HG03571 (cell line): Measurements from ENCODE around the gene CUEDC1.
"Not testable (repeated sequence)": the region's sequence is repeated elsewhere in the genome, so short reads cannot be mapped to it uniquely, and the experiment has no call there.

Experiments used
- ATAC-seq: cut with Tn5 transposase; IDR thresholded peaks from one replicate; pipeline ENCODE4 v1.9.1; 2021; ENCODE audit not compliant: unreplicated experiment

Gene CUEDC1

DNA sequence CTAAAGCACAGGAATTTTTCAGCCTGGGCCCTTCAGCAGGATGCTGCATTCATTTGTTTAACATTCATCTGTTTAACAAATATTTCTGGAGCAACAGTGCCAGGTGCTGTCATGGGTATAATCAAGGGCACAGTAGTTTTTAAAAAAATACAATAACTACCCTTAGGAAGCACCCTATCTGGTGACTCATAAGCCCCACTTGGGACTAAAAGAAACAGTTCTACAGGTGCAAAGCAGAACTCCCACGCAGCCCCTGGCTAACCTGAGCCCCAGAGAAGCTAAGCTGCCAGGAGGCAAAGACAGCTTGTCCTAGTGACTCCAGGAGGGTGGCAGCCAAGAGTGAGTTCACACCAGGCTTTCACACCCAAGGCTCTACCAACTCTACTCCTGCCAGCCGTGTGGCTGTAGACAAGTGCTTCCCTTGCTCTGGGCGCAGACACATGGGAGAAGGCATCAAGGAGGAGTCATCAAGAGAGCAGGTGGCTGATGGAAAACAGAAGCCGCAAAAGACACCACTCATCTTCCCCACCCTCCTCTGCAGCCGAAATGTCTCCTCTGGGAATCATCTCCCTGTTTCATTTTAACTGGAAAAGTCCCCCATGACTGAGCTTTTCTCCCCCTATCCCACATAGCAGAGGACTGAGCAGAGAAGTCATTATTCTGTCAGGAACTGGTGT is 14.4 kb downstream of the CUEDC1 start:
- ATAC-seq: no peak

GRCh38 chr17:57940231-57940630 is 15.0 kb downstream of the CUEDC1 start:
- no peak for ATAC-seq

- ATAC-seq: peak; percentile 64
These were observed 15.4 kb downstream of the CUEDC1 start for GRCh38 chr17:57939797-57940196.

GRCh38 chr17:57938061-57938502 is 17.1 kb downstream of the CUEDC1 start:
- ATAC-seq: no peak

- ATAC-seq: no peak
These were observed 17.7 kb downstream of the CUEDC1 start for GRCh38 chr17:57937492-57937891.

DNA sequence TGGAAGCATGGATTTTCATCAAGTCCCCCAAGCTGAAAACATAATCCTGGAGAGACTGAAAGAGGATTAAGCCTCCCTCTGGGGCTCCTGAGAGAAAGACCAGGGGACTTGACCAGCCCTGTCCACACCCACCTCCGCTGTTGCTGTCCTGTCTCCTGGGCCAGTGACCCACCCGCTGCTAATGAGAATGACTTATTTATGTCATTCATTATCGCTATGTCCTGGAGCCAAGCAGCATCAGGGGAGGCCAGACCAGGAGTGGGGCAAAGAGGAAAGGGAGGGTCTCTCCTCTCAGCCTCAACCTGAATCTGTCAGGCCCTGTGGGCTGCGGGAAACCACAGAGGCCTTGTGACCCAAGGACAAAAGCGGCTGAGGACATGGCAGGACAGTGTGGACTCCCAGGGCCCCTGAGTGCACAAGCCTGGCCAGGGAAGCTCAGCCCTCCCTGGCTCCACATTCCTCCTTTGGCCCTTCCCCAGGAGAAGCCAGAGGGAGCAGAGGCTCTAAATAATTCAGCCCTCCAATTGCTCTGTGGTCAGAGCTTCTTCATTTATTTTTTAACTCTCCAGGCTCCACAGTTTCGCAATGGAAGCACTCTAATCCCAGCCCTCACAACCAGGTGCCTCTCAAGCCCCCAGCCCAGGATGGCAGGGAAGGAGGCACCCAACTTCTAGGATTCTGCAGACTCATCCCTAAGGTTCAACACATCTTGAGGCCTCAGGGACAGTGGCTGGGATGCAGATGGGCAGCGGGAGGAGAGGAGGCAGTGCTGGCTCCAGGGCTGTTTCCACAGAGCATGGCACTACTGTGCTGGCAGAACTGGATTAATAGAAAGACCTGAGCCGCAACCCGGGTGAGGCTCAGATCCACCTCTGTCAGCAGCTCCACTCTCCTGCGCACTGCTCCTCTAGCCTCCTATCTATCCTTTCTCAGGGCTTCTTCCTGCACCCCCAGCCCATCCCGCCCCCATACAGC is 19.1 kb downstream of the CUEDC1 start:
- ATAC-seq: no peak

DNA sequence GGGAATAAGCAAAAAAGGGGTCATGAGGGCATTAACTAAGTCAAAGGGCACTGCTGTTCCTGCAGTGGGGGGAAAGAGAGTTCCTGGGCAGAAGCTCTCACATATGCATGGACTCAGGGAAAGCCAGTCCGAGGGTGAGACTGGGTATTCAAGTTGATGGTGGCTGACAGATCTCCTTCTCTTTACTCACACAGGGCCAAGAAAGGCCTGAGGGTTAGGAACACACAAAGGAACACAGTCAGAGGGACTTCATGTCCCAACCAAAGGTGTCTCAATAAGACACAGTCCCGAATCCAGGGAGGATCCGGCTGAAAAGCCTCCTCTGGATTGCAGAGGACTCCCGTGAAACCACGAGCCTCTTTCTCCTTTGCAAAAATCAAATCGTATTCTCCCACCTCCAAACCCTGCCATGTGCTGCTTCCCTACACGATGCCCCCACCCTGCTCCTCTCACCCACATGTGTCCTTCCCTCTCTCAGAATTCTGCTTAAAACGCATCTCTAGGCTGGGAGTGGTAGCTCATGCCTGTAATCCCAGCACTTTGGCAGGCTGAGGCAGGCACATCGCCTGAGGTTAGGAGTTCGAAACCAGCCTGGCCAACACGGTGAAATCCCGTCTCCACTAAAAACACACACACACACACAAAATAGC is 23.6 kb downstream of the CUEDC1 start:
- no peak for ATAC-seq

DNA sequence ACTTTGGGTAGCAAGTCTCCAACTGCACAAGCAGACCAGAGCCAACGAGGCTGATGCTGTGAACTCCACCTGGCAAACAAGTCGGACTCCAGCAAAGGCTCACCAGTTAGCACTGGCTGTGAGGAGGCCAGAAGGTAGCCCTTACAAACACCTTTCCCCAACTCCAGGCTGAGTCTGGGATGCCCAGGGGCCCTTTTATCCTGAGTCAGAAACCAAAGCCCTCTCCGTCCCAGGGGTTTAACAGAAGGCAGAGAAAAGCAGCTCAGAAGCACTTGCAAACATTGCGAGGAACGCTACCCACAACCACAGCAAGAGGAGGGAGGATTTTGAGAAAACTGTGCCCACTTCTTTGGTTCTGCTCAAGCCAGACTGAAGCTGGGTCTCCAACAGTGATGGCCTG is 25.0 kb downstream of the CUEDC1 start:
- no peak for ATAC-seq

DNA sequence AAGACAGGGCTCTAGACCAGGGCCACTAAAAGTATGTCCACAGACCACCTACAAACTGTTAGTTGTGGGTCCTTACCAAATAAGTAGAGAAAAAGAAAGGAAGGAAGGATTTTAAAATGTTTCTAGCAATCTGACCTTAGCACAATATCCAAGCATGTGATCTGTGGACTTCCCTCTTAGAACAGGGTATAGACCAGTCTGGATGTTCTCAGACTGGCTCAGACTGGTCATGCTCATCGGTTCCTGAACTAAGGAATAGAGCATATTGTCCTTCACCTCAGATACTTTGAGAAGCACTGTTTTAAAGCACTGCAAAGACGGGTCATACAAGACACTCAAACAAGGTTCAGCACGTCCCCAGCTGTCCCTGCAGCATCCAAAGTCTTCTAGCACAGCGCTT is 25.8 kb downstream of the CUEDC1 start:
- no peak for ATAC-seq

DNA sequence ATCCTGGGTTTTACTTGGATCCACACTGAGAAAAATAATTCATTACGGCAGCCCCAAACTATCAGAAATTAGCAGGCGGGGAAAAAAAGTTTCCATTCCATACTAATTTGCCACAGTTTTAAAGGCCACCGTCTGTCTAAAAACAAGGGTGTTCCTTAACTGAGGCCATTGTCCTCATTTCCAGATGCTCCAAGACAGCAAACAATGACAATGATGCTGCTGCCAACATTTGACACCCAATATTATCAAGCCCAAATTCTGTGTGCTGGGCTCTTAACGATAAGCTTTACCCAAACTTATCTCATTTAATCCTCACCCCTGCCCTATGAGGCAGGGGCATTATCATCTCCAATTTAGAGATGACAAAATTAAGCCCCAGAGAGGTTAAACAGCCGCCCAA is 26.3 kb downstream of the CUEDC1 start:
- ATAC-seq: no peak

DNA sequence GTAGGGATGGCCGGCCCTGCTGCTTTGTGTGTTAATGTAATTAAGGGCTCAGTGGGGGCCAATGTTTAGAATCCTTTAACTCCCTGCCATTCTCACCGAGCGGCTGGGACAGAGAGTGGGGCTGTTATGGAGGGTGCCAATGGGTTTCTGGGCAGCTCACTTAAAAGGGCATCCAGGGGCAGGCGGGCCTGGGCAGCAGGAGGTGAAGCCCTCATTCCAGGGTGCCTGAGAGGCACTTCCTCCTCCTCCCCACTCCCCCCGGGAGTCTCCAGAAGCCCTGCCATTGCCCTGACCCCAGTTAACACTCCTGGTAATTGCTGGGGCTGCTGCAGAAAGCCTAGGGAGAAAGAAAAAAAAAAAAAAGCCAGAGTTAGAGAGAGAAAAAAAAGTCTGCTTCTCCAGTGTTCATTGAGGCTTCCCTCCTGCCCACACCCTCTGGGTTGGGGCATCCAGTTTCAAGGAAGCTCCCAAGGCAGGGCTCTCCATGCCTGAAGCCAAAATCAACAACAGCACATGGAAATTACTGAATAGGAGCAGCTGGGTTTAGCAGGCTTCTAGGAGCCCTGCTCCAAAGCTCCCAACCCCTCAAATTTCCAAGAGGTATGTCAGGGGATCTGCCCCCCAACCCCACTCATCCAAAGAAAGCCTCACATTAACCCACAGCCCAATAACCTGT is 28.0 kb downstream of the CUEDC1 start:
- no peak for ATAC-seq

GRCh38 chr17:57926723-57927047 is 28.5 kb downstream of the CUEDC1 start:
- no peak for ATAC-seq

DNA sequence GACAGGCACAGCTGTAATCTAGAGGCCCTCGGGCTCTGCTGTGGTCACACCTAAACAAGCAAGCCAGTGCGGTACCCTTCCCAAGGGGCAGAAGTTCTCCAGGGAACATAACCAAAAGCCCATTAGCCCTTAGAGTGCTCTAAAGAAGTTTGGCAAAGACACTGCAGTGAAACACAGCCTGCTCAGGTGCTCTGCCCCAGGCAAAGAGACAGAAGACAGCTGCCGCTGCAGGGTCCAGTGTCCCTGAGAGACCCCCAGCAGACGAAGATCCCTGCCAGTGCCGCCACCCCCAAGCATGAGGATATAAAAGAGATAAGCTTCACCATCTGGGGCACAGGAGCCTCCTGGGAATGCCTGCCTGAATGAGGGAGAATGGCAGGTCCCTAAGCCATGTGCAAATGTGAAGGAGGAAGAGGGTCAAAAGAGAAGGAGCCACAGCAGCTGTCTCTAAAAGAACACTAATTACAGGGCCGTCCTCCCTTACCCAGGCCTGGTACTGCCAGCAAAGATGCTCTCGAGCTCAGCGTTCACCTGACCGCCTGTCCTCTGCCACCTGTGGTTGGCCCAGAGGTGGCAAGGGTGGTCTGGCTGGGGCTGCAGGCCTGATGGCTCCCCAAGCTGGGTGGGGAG is 29.7 kb downstream of the CUEDC1 start:
- no peak for ATAC-seq

GRCh38 chr17:57924677-57925076 is 30.5 kb downstream of the CUEDC1 start:
- no peak for ATAC-seq

GRCh38 chr17:57923182-57923872 is 31.9 kb downstream of the CUEDC1 start:
- no peak for ATAC-seq

- not testable (repeated sequence) for ATAC-seq
These were observed 32.5 kb downstream of the CUEDC1 start for GRCh38 chr17:57922745-57923144.

GRCh38 chr17:57920916-57921703 is 34.1 kb downstream of the CUEDC1 start:
- ATAC-seq: no peak

- ATAC-seq: no peak
These were observed 35.3 kb downstream of the CUEDC1 start for GRCh38 chr17:57919918-57920317.
